CD4-positive, CD25-positive, alpha-beta regulatory T cell (primary cell): Measurements from ENCODE around the gene SUPT5H. TPM values are rescaled to one million over a fixed set of nuclear protein-coding genes. Genes with fewer than 3 reads are reported as not detected.
"Not testable (repeated sequence)": the region's sequence is repeated elsewhere in the genome, so short reads cannot be mapped to it uniquely, and the experiment has no call there.

Source experiments
- ATAC-seq, 2 donors: fragments of 150-1000 bp; cut with Tn5 transposase; one replicate each; pipeline ENCODE4 v1.10.0; 2021; ENCODE audit warnings: low read depth in 2 of 2, moderate number of reproducible peaks in 2 of 2, moderate library complexity in 1 of 2
- DNase-seq, 3 donors: peaks; one replicate each; pipeline versions ENCODE4 v3.0.0 to v3.0.0-alpha.2; 2012 to 2022; ENCODE audit warnings: mixed read lengths in 1 of 3
- H3K27ac ChIP-seq: one replicate; pipeline ENCODE4 v1.7.0; 2013; ENCODE audit warnings: mild to moderate bottlenecking, low read length; ENCODE audit not compliant: insufficient read depth, poor library complexity, severe bottlenecking
- H3K27me3 ChIP-seq: one replicate; pipeline ENCODE4 v1.7.0; 2013; ENCODE audit warnings: low read length; ENCODE audit not compliant: control insufficient read depth, insufficient read depth
- H3K36me3 ChIP-seq: one replicate; pipeline ENCODE4 v1.7.0; 2013; ENCODE audit warnings: mild to moderate bottlenecking, low read length, moderate library complexity; ENCODE audit not compliant: control insufficient read depth, insufficient read depth
- H3K4me1 ChIP-seq: 2 replicates; pipeline ENCODE4 v1.7.0; 2013; ENCODE audit warnings: mild to moderate bottlenecking, low read length; ENCODE audit not compliant: insufficient read depth, control insufficient read depth, poor library complexity, severe bottlenecking
- H3K4me3 ChIP-seq: one replicate; pipeline ENCODE4 v1.7.0; 2013; ENCODE audit warnings: low read depth, mild to moderate bottlenecking, low read length, moderate library complexity
- H3K9me3 ChIP-seq, 2 experiments: 1 replicate in 1 of 2; 2 replicates in 1 of 2; pipeline ENCODE4 v1.7.0; 2013; ENCODE audit warnings: low read length in 2 of 2, mild to moderate bottlenecking in 1 of 2, moderate library complexity in 1 of 2; ENCODE audit not compliant: control insufficient read depth in 2 of 2
- H3K27ac Mint-ChIP-seq, 3 donors: one replicate each; pipeline ENCODE4 v1.8.0; 2020 to 2022; ENCODE audit warnings: mild to moderate bottlenecking in 3 of 3, mixed read lengths in 3 of 3, moderate library complexity in 2 of 3
- H3K27me3 Mint-ChIP-seq: one replicate; pipeline ENCODE4 v1.8.0; 2022; ENCODE audit warnings: mild to moderate bottlenecking, mixed read lengths
- H3K36me3 Mint-ChIP-seq: one replicate; pipeline ENCODE4 v1.8.0; 2020; ENCODE audit warnings: mixed read lengths
- H3K4me1 Mint-ChIP-seq, 4 donors: one replicate each; pipeline ENCODE4 v1.8.0; 2020 to 2022; ENCODE audit warnings: mixed read lengths in 4 of 4, mild to moderate bottlenecking in 1 of 4
- H3K4me3 Mint-ChIP-seq, 4 donors: one replicate each; pipeline ENCODE4 v1.8.0; 2020 to 2022; ENCODE audit warnings: mild to moderate bottlenecking in 4 of 4, mixed read lengths in 4 of 4, moderate library complexity in 3 of 4
- H3K9me3 Mint-ChIP-seq, 7 donors: one replicate each; pipeline ENCODE4 v1.8.0; 2020 to 2022; ENCODE audit warnings: mixed read lengths in 7 of 7, mild to moderate bottlenecking in 3 of 7, moderate library complexity in 2 of 7
- polyA plus RNA-seq, 4 donors: library from polyadenylated mRNA; unstranded; fragments of 300-500 nt; fragmentation: Illumina TruSeq; gene quantifications; one replicate each; pipeline ENCODE4 v1.2.3, GENCODE V29; 2021
- total RNA-seq: library from RNA; stranded (reverse); gene quantifications from one replicate; pipeline ENCODE4 v1.2.3, GENCODE V29; 2022

Gene SUPT5H
- total and polyA plus RNA-seq, 5 donors from 2014 or later: 75.1 to 322 (median 83.5) TPM

- no peak overlapping the region for H3K27ac Mint-ChIP-seq
- DNase-seq (peak; percentile 57 to 69 (median 60)), ATAC-seq (peak; percentile 69)
- no peaks in the 10 kb centered on the region for H3K27me3 ChIP-seq
- H3K9me3 ChIP-seq: no peaks in the 10 kb centered on the region
- H3K4me3 ChIP-seq: no peak overlapping the region
- H3K4me1 Mint-ChIP-seq: peaks cover 2 to 4% (median 4%) of the 10 kb centered on the region in 4 donors
- peaks cover 60% of the 10 kb centered on the region for H3K36me3 ChIP-seq
- peaks cover 34% of the 10 kb centered on the region for H3K36me3 Mint-ChIP-seq
- peak overlapping the region in 1 of 4 donors; percentile 36 for H3K4me3 Mint-ChIP-seq
- peaks cover 0 to 3% (median 0%) of the 10 kb centered on the region in 7 donors for H3K9me3 Mint-ChIP-seq
- no peaks in the 10 kb centered on the region for H3K4me1 ChIP-seq
- H3K27ac ChIP-seq: no peak overlapping the region
- H3K27me3 Mint-ChIP-seq: no peaks in the 10 kb centered on the region
Observed at GRCh38 chr19:39474139-39474620, 28.8 kb downstream of the SUPT5H start.

DNA sequence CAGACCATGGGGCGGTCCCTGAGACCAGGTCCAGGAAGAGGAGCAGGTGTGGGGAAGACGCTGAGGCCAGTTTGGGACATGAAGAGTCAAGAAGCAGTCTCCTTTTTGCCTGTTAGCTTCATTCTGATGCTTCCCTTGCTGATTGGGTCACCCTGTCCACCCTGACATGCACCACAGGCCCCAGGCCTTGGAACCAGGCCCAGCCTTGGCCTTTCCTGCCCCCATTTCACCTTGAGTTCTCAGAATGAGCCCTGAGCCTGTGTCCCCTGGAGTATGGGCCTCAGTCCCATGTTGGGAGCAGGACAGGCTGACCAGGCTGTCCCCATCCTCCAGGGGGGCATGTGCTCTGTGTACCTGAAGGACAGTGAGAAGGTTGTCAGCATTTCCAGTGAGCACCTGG, 30.4 kb downstream of the SUPT5H start:
- H3K27me3 ChIP-seq: no peaks in the 10 kb centered on the region
- H3K4me1 ChIP-seq: peaks cover 7% of the 10 kb centered on the region
- Mint-ChIP-seq H3K27me3 (no peaks in the 10 kb centered on the region), H3K9me3 (peaks cover 0 to 3% (median 0%) of the 10 kb centered on the region in 7 donors), H3K27ac (no peak overlapping the region), H3K4me1 (peaks cover 4 to 15% (median 11%) of the 10 kb centered on the region in 4 donors), H3K36me3 (peaks cover 23% of the 10 kb centered on the region), H3K4me3 (peak overlapping the region in 1 of 4 donors; percentile 58)
- no peaks in the 10 kb centered on the region for H3K9me3 ChIP-seq
- ATAC-seq (no peak), DNase-seq (no peak)
- no peak overlapping the region for H3K27ac ChIP-seq
- peaks cover 44% of the 10 kb centered on the region for H3K36me3 ChIP-seq
- no peak overlapping the region for H3K4me3 ChIP-seq

GRCh38 chr19:39479319-39479801, 34.0 kb downstream of the SUPT5H start:
- H3K27ac Mint-ChIP-seq: peak overlapping the region in 2 of 3 donors; percentile 96
- peaks cover 11% of the 10 kb centered on the region for H3K36me3 Mint-ChIP-seq
- not testable (repeated sequence) for H3K27me3 ChIP-seq, H3K9me3 ChIP-seq, H3K4me3 ChIP-seq, H3K9me3 Mint-ChIP-seq, DNase-seq, H3K27me3 Mint-ChIP-seq, H3K27ac ChIP-seq, ATAC-seq
- peaks cover 4 to 35% (median 26%) of the 10 kb centered on the region in 4 donors for H3K4me1 Mint-ChIP-seq
- Histone ChIP-seq H3K4me1 (peaks cover 19% of the 10 kb centered on the region), H3K36me3 (peaks cover 11% of the 10 kb centered on the region)
- peak overlapping the region in 3 of 4 donors; percentile 55 to 91 (median 87) for H3K4me3 Mint-ChIP-seq

- DNase-seq (no peak), ATAC-seq (no peak)
- Histone ChIP-seq H3K27ac (peak overlapping the region; percentile 81), H3K9me3 (no peaks in the 10 kb centered on the region), H3K4me3 (peak overlapping the region; percentile 76), H3K27me3 (no peaks in the 10 kb centered on the region), H3K36me3 (peaks cover 7% of the 10 kb centered on the region), H3K4me1 (peaks cover 19% of the 10 kb centered on the region)
- H3K4me3 Mint-ChIP-seq: peak overlapping the region; percentile 87 to 97 (median 92)
- no peaks in the 10 kb centered on the region for H3K27me3 Mint-ChIP-seq
- peak overlapping the region in 2 of 3 donors; percentile 96 for H3K27ac Mint-ChIP-seq
- H3K4me1 Mint-ChIP-seq: peaks cover 4 to 35% (median 27%) of the 10 kb centered on the region in 4 donors
- peaks cover 0 to 2% (median 0%) of the 10 kb centered on the region in 7 donors for H3K9me3 Mint-ChIP-seq
- H3K36me3 Mint-ChIP-seq: peaks cover 5% of the 10 kb centered on the region
Observed at GRCh38 chr19:39479916-39480315, 34.5 kb downstream of the SUPT5H start.

GRCh38 chr19:39480337-39481228, 35.2 kb downstream of the SUPT5H start, which contains the start of gene TIMM50:
TSS of gene TIMM50 (plus strand) at chr19:39480838. CDS start at chr19:39480854, 16 bp downstream.
- H3K4me1 ChIP-seq: peaks cover 19% of the 10 kb centered on the region
- H3K27ac ChIP-seq: peak within 1 kb of the TSS; percentile 81
- Mint-ChIP-seq H3K36me3 (peaks cover 8% of the 10 kb centered on the region), H3K4me1 (peaks cover 4 to 33% (median 25%) of the 10 kb centered on the region in 4 donors), H3K9me3 (peaks cover 0 to 2% (median 0%) of the 10 kb centered on the region in 7 donors), H3K27ac (peak within 1 kb of the TSS; percentile 85 to 96 (median 96)), H3K27me3 (no peaks in the 10 kb centered on the region), H3K4me3 (peak within 1 kb of the TSS; percentile 87 to 97 (median 92))
- peak within 1 kb of the TSS; percentile 84 for H3K4me3 ChIP-seq
- peaks cover 13% of the 10 kb centered on the region for H3K36me3 ChIP-seq
- H3K9me3 ChIP-seq: no peaks in the 10 kb centered on the region
- peak; percentile 94 to 96 (median 96) for DNase-seq
- H3K27me3 ChIP-seq: no peaks in the 10 kb centered on the region
- ATAC-seq: peak; percentile 98

GRCh38 chr19:39481229-39481545, 35.8 kb downstream of the SUPT5H start:
- peak overlapping the region; percentile 85 to 96 (median 96) for H3K27ac Mint-ChIP-seq
- no peak for ATAC-seq

DNA sequence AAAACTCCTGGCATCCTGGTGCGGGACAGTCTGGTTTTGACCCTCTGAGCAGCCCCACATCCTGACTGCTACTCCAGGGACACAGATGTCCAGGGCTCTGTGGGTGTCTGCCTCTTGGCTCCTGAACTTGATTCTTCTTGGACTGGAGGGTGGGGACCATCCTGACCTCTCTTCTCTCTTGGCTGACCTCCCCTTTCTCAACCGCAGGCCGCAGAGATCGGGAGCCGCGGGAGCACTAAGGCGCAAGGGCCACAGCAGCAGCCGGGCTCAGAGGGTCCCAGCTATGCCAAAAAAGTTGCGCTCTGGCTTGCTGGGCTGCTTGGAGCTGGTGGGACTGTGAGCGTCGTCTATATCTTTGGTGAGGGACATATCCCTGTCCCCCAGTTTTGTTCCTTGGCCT, 36.3 kb downstream of the SUPT5H start:
- Mint-ChIP-seq H3K9me3 (peaks cover 0 to 2% (median 0%) of the 10 kb centered on the region in 7 donors), H3K27me3 (no peaks in the 10 kb centered on the region), H3K36me3 (peaks cover 10% of the 10 kb centered on the region), H3K4me1 (peaks cover 4 to 32% (median 25%) of the 10 kb centered on the region in 4 donors), H3K27ac (peak overlapping the region; percentile 43 to 96 (median 96)), H3K4me3 (peak overlapping the region; percentile 87 to 97 (median 92))
- DNase-seq (no peak), ATAC-seq (no peak)
- Histone ChIP-seq H3K27ac (peak overlapping the region; percentile 81), H3K9me3 (no peaks in the 10 kb centered on the region), H3K4me3 (peak overlapping the region; percentile 84), H3K36me3 (peaks cover 17% of the 10 kb centered on the region), H3K27me3 (no peaks in the 10 kb centered on the region), H3K4me1 (peaks cover 19% of the 10 kb centered on the region)

More at GRCh38 chr19:39481229-39481545, 35.8 kb downstream of the SUPT5H start:
- no peaks in the 10 kb centered on the region for H3K9me3 ChIP-seq
- H3K27me3 Mint-ChIP-seq: no peaks in the 10 kb centered on the region
- H3K4me1 Mint-ChIP-seq: peaks cover 4 to 33% (median 25%) of the 10 kb centered on the region in 4 donors
- H3K27ac ChIP-seq: peak overlapping the region; percentile 81
- no peaks in the 10 kb centered on the region for H3K27me3 ChIP-seq
- H3K9me3 Mint-ChIP-seq: peaks cover 0 to 2% (median 0%) of the 10 kb centered on the region in 7 donors
- DNase-seq: no peak
- peak overlapping the region; percentile 87 to 97 (median 92) for H3K4me3 Mint-ChIP-seq
- H3K4me3 ChIP-seq: peak overlapping the region; percentile 84
- H3K4me1 ChIP-seq: peaks cover 19% of the 10 kb centered on the region
- H3K36me3 Mint-ChIP-seq: peaks cover 11% of the 10 kb centered on the region
- H3K36me3 ChIP-seq: peaks cover 15% of the 10 kb centered on the region
